ENCODE results near the gene SGPL1. TPM values are rescaled to one million over a fixed set of nuclear protein-coding genes. Genes with fewer than 3 reads are reported as not detected.
"Not testable (repeated sequence)": the region's sequence is repeated elsewhere in the genome, so short reads cannot be mapped to it uniquely, and the experiment has no call there.

SGPL1 gene, protein sequence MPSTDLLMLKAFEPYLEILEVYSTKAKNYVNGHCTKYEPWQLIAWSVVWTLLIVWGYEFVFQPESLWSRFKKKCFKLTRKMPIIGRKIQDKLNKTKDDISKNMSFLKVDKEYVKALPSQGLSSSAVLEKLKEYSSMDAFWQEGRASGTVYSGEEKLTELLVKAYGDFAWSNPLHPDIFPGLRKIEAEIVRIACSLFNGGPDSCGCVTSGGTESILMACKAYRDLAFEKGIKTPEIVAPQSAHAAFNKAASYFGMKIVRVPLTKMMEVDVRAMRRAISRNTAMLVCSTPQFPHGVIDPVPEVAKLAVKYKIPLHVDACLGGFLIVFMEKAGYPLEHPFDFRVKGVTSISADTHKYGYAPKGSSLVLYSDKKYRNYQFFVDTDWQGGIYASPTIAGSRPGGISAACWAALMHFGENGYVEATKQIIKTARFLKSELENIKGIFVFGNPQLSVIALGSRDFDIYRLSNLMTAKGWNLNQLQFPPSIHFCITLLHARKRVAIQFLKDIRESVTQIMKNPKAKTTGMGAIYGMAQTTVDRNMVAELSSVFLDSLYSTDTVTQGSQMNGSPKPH
- 13.1 and 22.0 TPM in 2 replicates for total RNA-seq

DNA sequence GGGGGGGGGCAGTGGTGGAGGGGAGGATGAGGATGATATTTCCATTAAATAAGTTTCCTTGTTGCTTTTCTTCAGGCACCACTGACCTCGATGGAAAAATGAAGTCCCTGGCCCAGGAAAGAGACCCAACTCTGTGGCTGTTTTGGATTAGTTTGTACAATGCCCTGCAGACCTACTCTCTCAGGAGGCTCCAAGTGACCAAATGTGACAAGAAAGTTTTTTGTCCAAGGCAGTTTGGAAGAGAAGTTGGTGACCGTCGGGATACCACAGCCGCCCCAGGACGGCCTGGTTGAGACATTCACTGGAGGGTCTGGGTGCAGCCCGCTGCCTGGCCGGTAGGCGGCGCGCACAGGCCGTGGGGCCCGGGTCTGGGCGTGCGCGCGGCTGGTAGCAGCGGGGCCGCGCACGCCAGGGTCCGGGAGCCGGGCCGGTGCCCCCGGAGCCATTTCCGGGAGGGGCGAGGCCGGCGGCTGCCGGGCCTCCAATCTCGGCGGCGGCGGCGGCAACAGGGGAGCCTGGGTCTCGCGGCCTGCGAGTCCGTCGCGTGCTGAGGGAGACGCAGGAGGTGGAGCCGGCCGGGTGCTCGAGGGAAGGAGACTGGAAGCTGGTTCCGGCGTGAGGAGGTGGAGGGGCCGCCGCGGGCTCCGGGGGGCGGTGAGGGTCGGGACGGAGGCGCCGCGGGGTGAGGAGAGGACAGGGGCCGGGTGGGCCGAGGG, at the start of gene SGPL1:
Gene SGPL1 (plus strand): TSS at position 445 of the 716 bp plus-strand sequence. CDS start 906 bp downstream, outside the sequence.
- peak; percentile 26 for DNase-seq (ENCODE audit: low read depth, low spot score)

DNA sequence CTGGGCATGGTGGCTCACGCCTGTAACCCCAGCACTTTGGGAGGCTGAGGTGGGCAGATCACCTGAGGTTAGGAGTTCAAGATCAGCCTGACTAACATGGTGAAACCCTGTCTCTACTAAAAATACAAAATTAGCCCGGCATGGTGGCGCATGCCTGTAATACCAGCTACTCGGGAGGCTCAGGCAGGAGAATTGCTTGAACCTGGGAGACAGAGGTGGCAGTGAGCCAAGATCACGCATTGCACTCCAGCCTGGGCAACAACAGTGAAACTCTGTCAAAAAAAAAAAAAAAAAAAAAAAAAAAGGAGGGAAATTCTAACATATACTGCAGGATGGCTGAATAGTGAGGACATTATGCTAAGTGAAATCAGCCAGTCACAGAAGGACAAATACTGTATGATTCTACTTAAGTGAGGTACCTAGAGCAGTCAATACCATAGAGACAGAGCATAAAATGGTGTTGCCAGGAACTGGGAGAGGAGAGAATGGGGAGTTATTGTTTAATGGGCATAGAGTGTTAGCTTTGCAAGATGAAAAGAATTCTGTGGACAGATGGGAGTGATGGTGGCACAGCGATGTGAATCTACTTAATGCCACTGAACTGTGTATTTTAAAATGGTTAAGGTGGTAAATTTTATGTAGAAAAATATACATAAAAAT, 47.6 kb upstream of the SGPL1 start:
- DNase-seq (ENCODE audit: low read depth, low spot score), result not testable (repeated sequence)

DNA sequence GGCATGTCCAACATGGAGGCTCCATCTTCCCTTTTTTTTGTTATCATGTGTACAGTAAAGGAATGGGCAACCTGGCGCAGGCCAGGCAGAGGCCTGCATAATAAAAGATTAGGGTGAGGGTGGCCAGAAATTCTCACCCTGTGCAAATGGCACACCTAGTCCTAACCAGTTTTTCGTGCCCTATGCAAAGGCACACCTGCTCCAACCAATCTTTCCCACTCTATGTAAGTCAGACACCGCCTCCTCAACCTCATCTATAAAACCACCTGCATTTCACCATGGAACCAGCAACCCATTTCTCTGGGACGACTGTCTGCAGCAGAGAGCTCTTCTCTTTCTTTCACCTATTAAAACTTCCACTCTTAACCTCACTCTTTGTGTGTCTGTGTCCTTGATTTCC, 46.6 kb upstream of the SGPL1 start:
- DNase-seq (ENCODE audit: low read depth, low spot score), result no peak

- no peak for DNase-seq (ENCODE audit: low read depth, low spot score)
Measured at GRCh38 chr10:70770001-70770400, 45.7 kb upstream of the SGPL1 start.

DNA sequence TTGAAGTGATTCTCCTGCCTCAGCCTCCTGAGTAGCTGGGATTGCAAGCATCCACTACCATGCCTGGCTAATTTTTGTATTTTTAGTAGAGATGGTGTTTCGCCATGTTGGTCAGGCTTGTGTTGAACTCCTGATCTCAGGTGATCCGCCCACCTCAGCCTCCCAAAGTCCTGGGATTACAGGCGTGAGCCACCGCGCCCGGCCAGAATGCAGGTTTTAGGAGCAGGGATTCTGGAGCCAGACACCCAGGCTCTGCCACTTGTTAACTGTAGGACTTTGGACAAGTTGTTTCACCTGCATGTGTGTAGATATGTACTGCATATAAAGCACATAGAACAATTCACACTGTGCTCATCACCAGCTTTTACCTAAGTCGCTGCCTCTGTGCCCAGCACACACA, 45.2 kb upstream of the SGPL1 start:
- not testable (repeated sequence) for DNase-seq (ENCODE audit: low read depth, low spot score)

DNA sequence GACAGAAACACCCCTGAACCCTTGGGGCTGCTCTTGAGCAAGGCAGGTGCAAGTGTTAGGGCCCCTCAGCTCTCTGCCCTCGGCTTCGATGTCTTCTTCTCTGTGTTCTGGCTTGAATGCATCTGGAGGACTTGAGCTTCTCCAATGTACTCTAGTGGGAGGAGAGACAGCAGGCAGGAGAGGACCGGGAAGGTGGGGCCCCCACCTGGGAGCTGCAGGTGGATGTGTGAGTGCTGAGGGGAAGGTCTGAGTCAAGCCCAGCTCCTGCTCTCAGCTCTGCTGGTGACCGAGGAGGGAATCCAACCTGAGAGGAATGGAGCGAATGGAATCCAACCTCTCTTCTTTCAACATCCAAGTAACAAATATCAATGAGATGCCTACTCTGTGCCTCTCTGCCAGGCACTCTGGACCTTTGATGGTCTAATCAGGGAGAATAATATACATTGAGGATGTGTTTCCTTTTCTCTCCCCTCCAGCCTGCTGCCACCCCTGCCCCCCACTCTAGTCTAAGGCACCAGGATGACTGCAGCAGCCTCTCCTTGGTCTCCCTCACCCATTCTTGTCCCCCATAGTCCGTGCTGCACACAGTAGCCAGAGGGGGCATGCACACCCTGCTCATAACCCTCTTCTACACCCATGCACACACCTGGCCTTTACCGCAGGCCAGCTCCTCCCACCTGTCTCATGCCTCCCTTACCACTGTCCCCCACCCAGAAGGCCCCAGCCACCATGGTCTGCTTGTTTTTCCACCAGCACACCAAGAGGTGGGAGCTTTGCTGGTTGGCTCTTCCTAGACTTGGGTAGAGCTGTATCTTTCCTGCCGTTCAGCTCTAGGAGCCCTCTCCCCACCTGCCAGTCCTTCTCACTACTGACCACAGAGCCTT, 44.2 kb upstream of the SGPL1 start:
- DNase-seq (ENCODE audit: low read depth, low spot score), result no peak

DNA sequence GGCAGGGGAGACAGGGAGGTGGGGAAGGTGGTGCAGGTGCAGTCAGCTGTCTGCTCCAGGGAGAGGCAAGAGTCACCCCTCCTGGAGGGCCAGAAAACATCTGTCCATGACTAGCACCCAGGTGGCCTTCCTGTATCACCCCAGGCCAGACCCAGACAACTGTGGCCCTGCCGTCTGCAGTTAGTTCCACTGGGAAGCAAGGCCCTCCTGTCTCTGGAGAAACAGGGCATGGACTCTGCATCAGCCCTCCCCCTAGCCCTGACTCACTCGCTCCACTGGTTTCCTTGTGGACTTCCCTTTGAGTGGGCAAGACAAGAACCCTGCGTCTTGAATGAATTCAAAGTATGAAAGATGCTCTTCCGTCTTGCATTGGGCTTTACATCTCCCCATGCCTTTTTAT, 43.1 kb upstream of the SGPL1 start:
- no peak for DNase-seq (ENCODE audit: low read depth, low spot score)

- DNase-seq (ENCODE audit: low read depth, low spot score), result no peak
Measured at GRCh38 chr10:70773461-70773860, 42.3 kb upstream of the SGPL1 start.

- no peak for DNase-seq (ENCODE audit: low read depth, low spot score)
Measured at GRCh38 chr10:70773965-70774809, 41.6 kb upstream of the SGPL1 start.

- DNase-seq (ENCODE audit: low read depth, low spot score), result no peak
Measured at GRCh38 chr10:70774810-70775678, 40.7 kb upstream of the SGPL1 start.

DNA sequence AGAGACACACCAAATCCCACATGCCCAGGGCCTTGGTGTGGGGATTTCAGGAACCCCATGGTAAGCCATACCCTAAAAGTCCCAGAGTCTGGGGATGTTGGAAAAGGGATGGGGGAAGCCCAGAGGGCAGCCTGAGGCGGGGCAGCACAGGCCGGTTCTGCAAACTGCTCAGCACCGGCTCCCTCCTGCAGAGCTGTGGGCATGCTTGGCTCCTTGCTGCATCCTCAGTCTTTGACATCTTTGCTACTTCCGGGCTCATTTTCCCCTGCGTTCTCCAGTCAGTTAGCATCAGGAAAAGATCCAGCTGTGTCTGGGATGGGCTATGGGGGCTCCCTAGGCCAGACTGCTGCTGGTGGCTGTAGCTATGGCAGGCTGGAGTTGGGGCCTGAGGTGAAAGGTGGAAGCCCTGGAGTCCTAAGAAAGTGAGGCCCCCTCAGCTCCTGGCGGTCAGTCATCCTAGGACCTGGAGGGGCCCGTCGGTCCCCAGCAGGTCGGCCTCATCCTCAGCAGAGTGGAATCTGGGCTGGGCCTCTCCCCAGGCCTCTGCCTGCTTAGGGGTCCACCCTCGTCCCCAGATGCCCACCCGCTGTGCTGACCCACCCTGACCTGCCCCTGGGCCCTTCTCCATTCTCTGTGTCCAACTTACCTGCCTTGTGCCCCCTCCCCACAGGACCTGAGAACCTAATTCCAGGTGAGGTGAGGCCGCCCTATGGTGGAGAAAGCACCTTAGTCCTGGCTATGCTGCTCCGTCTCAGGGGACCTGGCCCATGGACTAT, 39.9 kb upstream of the SGPL1 start:
- DNase-seq (ENCODE audit: low read depth, low spot score), result no peak

DNA sequence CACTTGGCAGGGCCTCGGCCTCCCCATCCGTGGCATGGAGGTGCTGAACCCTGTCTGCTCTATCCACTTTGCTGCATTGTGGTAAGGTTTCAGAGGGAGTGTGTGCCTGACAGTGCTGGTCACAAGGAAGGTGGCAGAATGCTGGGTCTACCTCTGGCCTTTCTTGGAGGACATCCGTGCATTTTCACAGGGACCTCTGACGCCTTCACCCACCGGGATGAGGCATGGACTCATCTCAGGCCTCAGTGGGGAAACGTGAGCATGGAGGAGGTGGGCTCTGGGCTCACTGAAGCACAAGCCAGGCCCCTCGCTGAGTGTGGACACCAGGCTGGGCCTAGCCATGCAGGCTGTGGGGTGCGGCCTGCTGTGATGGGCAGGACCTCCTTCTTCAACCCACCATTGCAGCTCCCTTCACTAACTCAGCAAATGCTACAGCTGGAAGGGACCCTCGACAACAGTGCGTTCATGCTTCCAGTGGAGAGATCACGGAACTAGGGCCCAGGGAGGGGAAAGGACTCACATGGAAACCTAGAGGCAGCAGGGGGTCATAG, 39.2 kb upstream of the SGPL1 start:
- no peak for DNase-seq (ENCODE audit: low read depth, low spot score)

DNA sequence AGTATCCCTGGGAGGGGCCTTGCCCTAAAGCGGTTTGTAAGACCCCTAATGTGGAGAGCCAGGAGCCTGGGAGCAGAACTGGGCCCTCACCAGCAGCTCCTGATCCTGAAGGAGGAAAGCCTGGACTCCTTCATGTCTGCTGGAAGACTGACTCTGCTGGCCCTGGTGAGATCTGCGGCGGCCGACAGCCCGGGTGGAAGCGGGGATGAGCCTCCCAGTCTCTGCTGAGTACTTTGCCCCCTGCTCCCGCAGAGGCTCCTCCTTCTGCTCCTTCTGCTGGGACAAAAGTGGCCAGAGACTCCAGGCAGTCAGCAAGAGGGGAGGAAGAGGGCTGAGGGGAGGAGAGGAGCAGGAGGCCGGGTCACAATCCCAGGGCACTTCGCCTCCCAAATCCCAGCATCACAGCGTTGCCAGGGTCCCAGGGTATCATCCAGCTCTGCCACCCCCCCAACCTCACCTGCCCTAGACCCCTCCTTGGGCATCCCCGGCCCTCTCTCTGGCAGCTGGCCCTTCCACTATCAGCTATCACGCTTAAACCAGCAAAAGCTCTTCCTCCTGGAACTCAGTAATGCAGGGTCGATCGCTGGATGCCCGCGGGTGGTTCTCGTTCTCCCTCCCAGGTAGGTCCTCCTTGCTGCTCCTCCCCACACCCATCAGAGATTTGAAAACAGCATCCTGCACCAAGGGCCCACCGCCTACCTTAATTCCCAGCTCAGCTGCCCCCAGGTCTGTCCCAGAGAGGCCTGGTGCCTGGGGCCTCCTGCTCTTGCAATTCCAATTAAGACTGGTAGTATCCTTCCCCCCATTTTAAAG, 38.5 kb upstream of the SGPL1 start:
- DNase-seq (ENCODE audit: low read depth, low spot score), result no peak

- no peak for DNase-seq (ENCODE audit: low read depth, low spot score)
Measured at GRCh38 chr10:70778267-70778924, 37.4 kb upstream of the SGPL1 start.

GRCh38 chr10:70779088-70779487, 36.7 kb upstream of the SGPL1 start:
- DNase-seq (ENCODE audit: low read depth, low spot score), result no peak
